Measurements from ENCODE around the gene MRPL52. TPM values are rescaled to one million over a fixed set of nuclear protein-coding genes. Genes with fewer than 3 reads are reported as not detected.
A peak's percentile ranks its signal among the peaks of the same experiment; 100 is the strongest.

The MRPL52 gene
- total and polyA plus RNA-seq, 2 of the 13 experiments (the other 11 are each of a cell fraction or from before 2014, with no cell fraction given) = 118 to 329 TPM

- TF ChIP-seq TCF7L2 (IDR thresholded peaks at IDR 0.05; ENCODE audit: low read depth, low read length) = no peak
- no peak for TF ChIP-seq GMEB2 (CRISPR knock-in tag; IDR thresholded peaks at IDR 0.05; ENCODE audit: low read depth)
- TF ChIP-seq KDM6A (CRISPR knock-in tag; IDR thresholded peaks at IDR 0.05; ENCODE audit: low read depth) = no peak
- TF ChIP-seq ZNF326 (CRISPR knock-in tag; IDR thresholded peaks at IDR 0.05; ENCODE audit: borderline replicate concordance) = no peak
- TF ChIP-seq ZNF761 (CRISPR knock-in tag; conservative IDR thresholded peaks at IDR 0.05) = no peak
- no peak for TF ChIP-seq SRF (IDR thresholded peaks at IDR 0.05; ENCODE audit: low read depth, low read length)
- TF ChIP-seq ZNF615 (CRISPR knock-in tag; IDR thresholded peaks at IDR 0.05; ENCODE audit: borderline replicate concordance) = no peak
- TF ChIP-seq REXO4 (CRISPR knock-in tag; IDR thresholded peaks at IDR 0.05; ENCODE audit: borderline replicate concordance) = no peak
- TF ChIP-seq SMAD3 (CRISPR knock-in tag; IDR thresholded peaks at IDR 0.05) = no peak
- no peak for TF ChIP-seq TRAFD1 (CRISPR knock-in tag; IDR thresholded peaks at IDR 0.05; ENCODE audit: borderline replicate concordance)
- no peak for TF ChIP-seq NR0B2 (CRISPR knock-in tag; IDR thresholded peaks at IDR 0.05)
- no peak for TF ChIP-seq MXD4 (CRISPR knock-in tag; IDR thresholded peaks at IDR 0.05)
- TF ChIP-seq FUBP1 (CRISPR knock-in tag; IDR thresholded peaks at IDR 0.05; ENCODE audit: borderline replicate concordance) = no peak
- no peak for TF ChIP-seq RFX1 (IDR thresholded peaks at IDR 0.05)
- peak; percentile 9; the same call in 1 of the 2 replicates for TF ChIP-seq ZNF770 (CRISPR knock-in tag; IDR thresholded peaks at IDR 0.05)
- no peak for TF ChIP-seq MAX (IDR thresholded peaks at IDR 0.05)
- TF ChIP-seq ZBTB49 (CRISPR knock-in tag; IDR thresholded peaks at IDR 0.05; ENCODE audit: borderline replicate concordance) = no peak
- no peak for TF ChIP-seq MTF1 (CRISPR knock-in tag; IDR thresholded peaks at IDR 0.05)
- TF ChIP-seq ZFP82 (CRISPR knock-in tag; IDR thresholded peaks at IDR 0.05; ENCODE audit: borderline replicate concordance) = no peak
Measured at GRCh38 chr14:22854963-22855724, 25.5 kb downstream of the MRPL52 start (continued).

All from HepG2 (cell line).